ENCODE measurements around the gene EBF3. TPM values are rescaled to one million over a fixed set of nuclear protein-coding genes. Genes with fewer than 3 reads are reported as not detected.

Gene EBF3
- total and polyA plus RNA-seq, 2 experiments from 2014 or later = 0.27 to 0.49 TPM

- Mint-ChIP-seq H3K4me1 (peaks cover 15% of the 10 kb centered on the region; the same call in 2 of the 3 replicates), H3K9me3 (no peaks in the 10 kb centered on the region; the same call in 2 of the 3 replicates), H3K4me3 (no peak overlapping the region), H3K36me3 (ENCODE audit: low read depth) (no peaks in the 10 kb centered on the region), H3K27me3 (ENCODE audit: insufficient read depth, low read depth, poor library complexity) (peaks cover 9% of the 10 kb centered on the region), H3K27ac (no peak overlapping the region)
- H3K9me2 ChIP-seq (ENCODE audit: insufficient read depth) = no peaks in the 10 kb centered on the region
- H3K79me2 ChIP-seq (replicated peaks; ENCODE audit: insufficient read depth) = no peaks in the 10 kb centered on the region
- peaks cover 5% of the 10 kb centered on the region; the same call in 1 of the 2 replicates for H3K4me1 ChIP-seq (ENCODE audit: insufficient read depth)
- DNase-seq (ENCODE audit: low spot score) (no peak), ATAC-seq (no peak)
- TF ChIP-seq CTCF (conservative IDR thresholded peaks at IDR 0.05; ENCODE audit: low read depth in 2 of 2) (no peak), STAT1 (IDR thresholded peaks at IDR 0.05; ENCODE audit: unreplicated experiment) (no peak), ZNF114 (CRISPR knock-in tag; IDR thresholded peaks at IDR 0.05) (no peak), ZNF462 (CRISPR knock-in tag; IDR thresholded peaks at IDR 0.05) (no peak), EZH2 (IDR thresholded peaks at IDR 0.05; ENCODE audit: low read depth, unreplicated experiment) (no peak), NANOG (IDR thresholded peaks at IDR 0.05; ENCODE audit: borderline replicate concordance) (no peak), EZH2phosphoT487 (IDR thresholded peaks at IDR 0.05; ENCODE audit: unreplicated experiment) (no peak), JUNB (IDR thresholded peaks at IDR 0.05; ENCODE audit: unreplicated experiment) (no peak), ZNF331 (CRISPR knock-in tag; IDR thresholded peaks at IDR 0.05; ENCODE audit: low read depth) (no peak), CREB1 (CRISPR knock-in tag; IDR thresholded peaks at IDR 0.05; ENCODE audit: low read depth) (no peak), POLR2AphosphoS5 (IDR thresholded peaks at IDR 0.05; ENCODE audit: low read depth) (no peak), ETS1 (IDR thresholded peaks at IDR 0.05) (no peak), REST (IDR thresholded peaks at IDR 0.05; ENCODE audit: unreplicated experiment) (no peak)
- H4K20me1 ChIP-seq (replicated peaks; ENCODE audit: insufficient read depth) = no peaks in the 10 kb centered on the region
- no peak overlapping the region for H3K4me3 ChIP-seq
- no peaks in the 10 kb centered on the region for H3F3A ChIP-seq (replicated peaks; ENCODE audit: low read depth)
- no peaks in the 10 kb centered on the region for H3K27me3 ChIP-seq (ENCODE audit: insufficient read depth)
- H3K4me2 ChIP-seq = no peak overlapping the region
- no peak overlapping the region for H2AFZ ChIP-seq
- no peaks in the 10 kb centered on the region for H3K36me3 ChIP-seq (ENCODE audit: insufficient read depth)
- H3K27ac ChIP-seq (ENCODE audit: low read depth) = no peak overlapping the region
Observed at GRCh38 chr10:129910861-129911260, 53.2 kb downstream of the EBF3 start.
